HL-60 (cell line): ENCODE data around the gene PBX1.

ENCODE experiments used
- DNase-seq, 2 experiments: peaks; one replicate each; pipeline ENCODE4 v3.0.0-alpha.2; 2010 to 2020; ENCODE audit warnings: low read depth in 1 of 2, low spot score in 1 of 2
- H3K27ac ChIP-seq: fragments of 250-450 bp; sonication (Bioruptor Pico); replicated peaks from 2 replicates; pipeline ENCODE4 v1.5.1; 2020; ENCODE audit warnings: mild to moderate bottlenecking, moderate library complexity
- H3K27me3 ChIP-seq: fragments of 250-450 bp; sonication (Bioruptor Pico); 2 replicates; pipeline ENCODE4 v1.5.1; 2021; ENCODE audit warnings: mild to moderate bottlenecking, moderate library complexity; ENCODE audit not compliant: insufficient read depth, poor library complexity, severe bottlenecking
- H3K4me3 ChIP-seq: replicated peaks from 2 replicates; pipeline ENCODE4 v1.5.1; 2011; ENCODE audit warnings: mild to moderate bottlenecking, control low read depth, low read length; ENCODE audit not compliant: insufficient read depth
- CTCF ChIP-seq: IDR thresholded peaks from one replicate; pipeline ENCODE4 v1.5.1; 2011; ENCODE audit warnings: low read length, control low read depth, inconsistent platforms; ENCODE audit not compliant: insufficient read depth
- GABPA ChIP-seq: IDR thresholded peaks from 2 replicates; pipeline ENCODE4 v1.6.1; 2012; ENCODE audit warnings: low read depth
- POLR2AphosphoS5 ChIP-seq: IDR thresholded peaks from 2 replicates; pipeline ENCODE4 v1.6.1; 2012; ENCODE audit warnings: low read depth
- REST ChIP-seq: IDR thresholded peaks from 2 replicates; pipeline ENCODE4 v1.6.1; 2012; ENCODE audit warnings: low read depth; ENCODE audit not compliant: insufficient replicate concordance
- SPI1 ChIP-seq: IDR thresholded peaks from 2 replicates; pipeline ENCODE4 v1.6.1; 2012; ENCODE audit warnings: low read depth, mild to moderate bottlenecking, borderline replicate concordance

The PBX1 gene

GRCh38 chr1:164824542-164824941 is 265.6 kb downstream of the PBX1 start:
- TF ChIP-seq POLR2AphosphoS5: no peak
- no peak for TF ChIP-seq REST
- TF ChIP-seq GABPA: no peak
- no peak for TF ChIP-seq CTCF
- no peak for TF ChIP-seq SPI1
- H3K27me3 ChIP-seq: peaks cover 2% of the 10 kb centered on the region
- DNase-seq: no peak
- H3K4me3 ChIP-seq: no peak overlapping the region
- H3K27ac ChIP-seq: no peak overlapping the region

- H3K4me3 ChIP-seq: no peak overlapping the region
- TF ChIP-seq CTCF: no peak
- no peak for TF ChIP-seq GABPA
- TF ChIP-seq SPI1: no peak
- no peak for TF ChIP-seq POLR2AphosphoS5
- TF ChIP-seq REST: no peak
- DNase-seq: no peak
- peaks cover 2% of the 10 kb centered on the region for H3K27me3 ChIP-seq
- no peak overlapping the region for H3K27ac ChIP-seq
These were observed 271.6 kb downstream of the PBX1 start for GRCh38 chr1:164830628-164831027.

- no peak overlapping the region for H3K27ac ChIP-seq
- TF ChIP-seq CTCF (no peak), REST (no peak), SPI1 (no peak), GABPA (no peak), POLR2AphosphoS5 (no peak)
- DNase-seq: no peak
- H3K27me3 ChIP-seq: no peaks in the 10 kb centered on the region
- H3K4me3 ChIP-seq: no peak overlapping the region
These were observed 275.7 kb downstream of the PBX1 start for GRCh38 chr1:164834641-164835040.
